GM19324 (cell line): ENCODE data around the gene DMD.

ENCODE experiments used
- ATAC-seq: cut with Tn5 transposase; IDR thresholded peaks from one replicate; pipeline ENCODE4 v1.9.1; 2021; ENCODE audit warnings: mild to moderate bottlenecking, moderate library complexity; ENCODE audit not compliant: unreplicated experiment, low FRiP score

DMD gene

DNA sequence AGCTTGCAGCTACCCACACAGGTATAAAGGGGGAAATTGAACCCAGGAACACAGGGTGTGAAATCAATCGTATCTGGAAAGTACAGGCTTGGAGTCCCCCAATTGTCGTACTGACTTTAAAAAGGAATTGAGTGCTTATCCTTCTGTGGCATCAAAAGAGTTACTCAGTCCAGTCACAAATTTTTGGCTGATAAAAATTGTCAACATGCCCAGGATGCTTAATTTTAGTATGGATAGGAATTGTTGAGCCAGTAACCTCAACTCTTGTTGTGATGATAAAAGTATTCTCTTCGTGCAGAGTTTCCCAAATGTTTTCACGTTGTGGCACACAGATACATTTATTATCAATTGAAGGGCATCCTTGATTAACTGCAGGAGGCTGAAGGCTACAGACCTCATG lies 2096.0 kb downstream of the DMD start:
- no peak for ATAC-seq

DNA sequence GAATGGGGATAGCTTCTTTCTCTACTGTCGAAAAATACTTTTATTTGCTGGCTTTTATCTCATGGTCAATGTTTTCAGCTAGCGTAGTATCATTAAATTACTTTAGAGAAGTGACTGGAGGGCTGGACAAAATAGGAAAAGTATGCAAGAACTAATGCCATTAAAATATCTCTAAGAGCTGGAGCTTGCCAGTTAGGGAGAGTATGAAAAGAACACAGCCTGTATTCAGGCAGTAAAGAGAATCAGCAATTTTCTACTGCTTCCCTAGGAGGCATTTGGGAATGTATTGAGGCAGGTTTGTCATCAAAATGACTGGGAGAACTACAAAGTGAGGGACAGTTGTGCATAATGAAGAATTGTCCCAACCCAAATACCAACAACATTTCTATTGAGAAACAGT lies 2096.5 kb downstream of the DMD start:
- ATAC-seq, result no peak

DNA sequence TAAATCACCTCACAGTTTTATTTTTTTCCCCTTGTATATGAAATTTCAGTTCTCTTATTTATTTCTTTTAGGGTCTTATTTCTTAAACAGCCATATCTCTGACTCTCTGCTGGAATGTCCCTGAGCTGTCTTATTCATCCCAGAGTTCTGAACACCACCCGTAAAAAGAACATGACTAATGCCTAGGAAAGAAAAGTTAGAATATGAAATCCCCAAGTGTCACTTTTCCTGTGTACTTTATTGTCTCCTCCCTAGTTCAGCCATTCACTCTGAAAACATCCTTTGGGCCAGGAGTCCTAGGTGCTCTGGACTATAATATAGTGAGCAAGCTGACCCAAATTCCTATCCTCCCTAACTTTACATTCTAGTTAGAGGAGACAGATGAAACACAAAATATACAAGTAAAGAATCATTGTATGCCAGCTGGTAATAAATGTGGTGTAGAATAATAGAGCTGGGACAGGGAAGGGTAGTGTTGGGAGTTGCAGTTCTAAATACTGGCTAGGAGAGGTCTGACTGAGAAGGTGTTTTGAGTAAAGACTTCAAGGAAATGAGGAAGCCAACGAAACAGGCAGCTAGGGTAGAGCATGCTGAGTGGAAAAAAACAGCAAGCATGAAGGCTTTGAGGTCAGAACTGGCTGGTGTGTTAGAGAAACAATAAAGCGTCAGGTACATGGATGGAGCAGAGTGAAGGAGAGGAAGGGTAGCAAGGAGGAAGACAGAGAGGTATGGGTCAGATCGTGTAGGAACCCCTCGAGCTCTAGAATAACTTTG lies 2098.9 kb downstream of the DMD start:
- ATAC-seq, result no peak

DNA sequence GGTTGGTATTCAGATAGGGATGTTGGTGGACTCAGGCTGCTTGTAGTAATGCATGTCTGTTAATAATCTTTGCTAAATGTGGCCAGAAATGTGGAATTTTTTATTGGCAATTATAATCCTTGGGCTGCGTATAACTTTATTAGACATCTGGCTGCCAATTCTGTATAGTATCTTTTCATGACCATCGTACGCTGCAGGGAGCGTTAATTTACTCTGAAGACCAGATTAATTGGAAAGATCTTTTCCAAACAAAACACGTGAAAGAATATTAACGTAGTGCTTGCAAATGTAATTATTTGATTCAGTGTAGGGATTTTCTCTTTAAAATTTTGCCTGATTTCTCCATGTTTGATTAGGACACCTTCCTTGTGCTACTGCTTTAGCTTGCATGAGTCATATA lies 2100.7 kb downstream of the DMD start:
- ATAC-seq, result no peak

DNA sequence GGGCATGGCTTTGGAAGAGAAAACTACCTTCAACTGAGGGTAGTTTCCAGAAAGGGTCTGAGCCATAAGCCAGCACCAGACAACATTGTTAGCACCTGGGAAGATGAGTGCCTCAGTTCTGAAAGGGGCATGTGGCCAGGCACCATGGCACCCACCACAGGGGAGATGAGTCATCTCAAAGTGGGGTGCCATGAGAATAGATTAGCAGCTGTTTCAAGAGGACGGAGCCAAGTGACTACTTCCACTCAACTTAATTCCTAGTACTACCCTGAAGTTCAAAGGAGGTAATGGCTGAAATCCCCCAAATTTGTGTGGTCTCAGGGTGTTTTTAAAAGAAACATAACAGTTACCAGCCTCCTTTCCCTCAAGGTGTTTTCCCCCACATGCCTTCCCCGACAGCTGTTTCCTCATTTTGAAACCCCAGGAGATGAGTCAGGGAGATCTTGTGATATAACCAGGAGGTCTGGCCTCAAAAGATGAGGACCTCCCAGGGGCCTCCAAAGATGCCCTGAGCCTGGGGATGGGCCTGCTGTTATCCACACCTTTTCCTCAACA lies 2111.7 kb downstream of the DMD start:
- ATAC-seq, result peak; percentile 56

- ATAC-seq, result no peak
Observed at GRCh38 chrX:31098079-31098478, 2113.3 kb downstream of the DMD start.

DNA sequence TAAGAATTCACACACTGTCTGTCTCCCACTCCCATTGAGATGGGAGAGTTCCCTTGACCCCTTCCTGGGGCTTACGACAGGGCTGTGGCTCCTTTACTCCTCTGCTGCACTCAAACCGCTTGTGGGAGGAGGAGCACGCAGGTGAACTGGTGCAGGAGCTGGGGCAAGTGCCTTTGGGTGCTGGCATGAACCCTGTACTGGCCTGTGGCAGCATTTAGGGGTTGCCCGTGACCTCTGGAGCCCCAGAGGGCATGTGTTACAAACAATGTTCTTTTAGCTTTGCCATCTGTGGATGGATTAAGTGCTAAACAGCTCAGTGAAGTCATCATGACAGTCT lies 2117.7 kb downstream of the DMD start:
- peak; percentile 40 for ATAC-seq

GRCh38 chrX:31092970-31093638 lies 2118.2 kb downstream of the DMD start:
- peak; percentile 39 for ATAC-seq

- ATAC-seq, result peak; percentile 9
Observed at GRCh38 chrX:31092476-31092875, 2118.9 kb downstream of the DMD start.

GRCh38 chrX:31091819-31092218 lies 2119.5 kb downstream of the DMD start:
- no peak for ATAC-seq

DNA sequence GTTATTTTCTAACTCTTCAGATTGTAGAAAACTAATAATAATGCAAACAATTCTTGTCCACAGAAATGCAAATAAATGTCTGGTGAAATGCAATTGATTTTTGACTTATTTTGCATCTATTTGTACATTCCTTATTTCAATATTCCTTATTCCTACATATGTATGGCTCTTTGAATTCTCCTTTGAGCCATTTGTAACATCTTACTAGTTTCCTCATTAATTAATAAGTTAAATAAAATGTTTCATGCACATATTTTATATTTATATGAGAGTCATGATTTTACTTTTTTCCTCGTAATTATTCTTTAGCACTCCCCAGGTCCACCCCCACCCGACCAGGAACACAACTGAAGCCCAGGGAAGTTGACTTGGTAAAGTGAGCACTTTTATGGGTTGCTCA lies 2136.8 kb downstream of the DMD start:
- ATAC-seq, result no peak

DNA sequence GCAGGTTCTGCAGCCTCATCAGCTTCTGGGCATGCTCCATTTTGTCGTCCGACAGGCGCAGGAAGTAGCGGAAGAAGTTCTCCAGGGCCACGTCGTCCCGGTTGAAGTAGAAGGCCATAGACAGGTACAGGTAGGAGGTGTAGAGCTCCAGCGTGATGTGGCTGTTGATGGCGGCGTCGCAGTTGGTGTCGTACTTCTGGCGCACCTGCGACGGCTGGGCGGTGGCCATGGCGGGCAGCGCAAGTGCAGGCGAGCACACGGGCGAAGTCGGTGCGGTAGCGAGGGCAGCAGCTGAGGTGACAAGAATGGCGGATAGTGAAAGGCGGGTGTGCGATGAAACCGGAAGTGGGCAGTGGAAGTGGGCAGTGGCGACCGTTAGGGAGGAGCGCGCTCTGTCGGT lies 2139.6 kb downstream of the DMD start, which contains the start of gene FTHL17:
Gene FTHL17, minus strand, starts transcription at position 317 of the 400 bp plus-strand sequence. Its CDS starts 88 bp downstream, at position 229.
- ATAC-seq, result no peak

- no peak for ATAC-seq
Observed at GRCh38 chrX:31071262-31071661, 2140.1 kb downstream of the DMD start.

DNA sequence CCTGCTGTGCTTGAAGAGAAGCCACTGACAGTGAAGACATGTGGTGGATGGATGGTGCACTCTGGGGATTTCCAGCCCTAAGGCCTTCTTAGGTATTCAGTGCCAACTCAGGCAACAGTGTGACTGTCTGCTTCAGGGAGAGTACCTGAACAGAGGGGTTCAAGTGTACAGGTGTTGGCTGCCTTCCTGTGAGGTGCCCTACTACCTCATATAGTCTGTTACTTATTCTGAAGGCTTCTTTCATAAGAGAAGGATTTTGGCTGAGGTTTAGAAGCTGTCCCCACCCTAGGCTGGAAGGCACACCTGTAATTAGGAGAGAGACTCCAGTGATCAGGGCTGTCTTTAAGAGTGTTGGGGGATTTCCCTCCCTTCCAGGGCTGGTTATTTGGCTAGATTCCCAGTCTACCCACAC lies 2141.3 kb downstream of the DMD start:
- ATAC-seq, result peak; percentile 76
